Measurements from ENCODE around the gene ETV6.
"Not testable (repeated sequence)": the region's sequence is repeated elsewhere in the genome, so short reads cannot be mapped to it uniquely, and the experiment has no call there.

The ETV6 gene

GRCh38 chr12:11668611-11669010, 19.1 kb downstream of the ETV6 start:
- DNase-seq (ENCODE audit: low read depth), result no peak

DNA sequence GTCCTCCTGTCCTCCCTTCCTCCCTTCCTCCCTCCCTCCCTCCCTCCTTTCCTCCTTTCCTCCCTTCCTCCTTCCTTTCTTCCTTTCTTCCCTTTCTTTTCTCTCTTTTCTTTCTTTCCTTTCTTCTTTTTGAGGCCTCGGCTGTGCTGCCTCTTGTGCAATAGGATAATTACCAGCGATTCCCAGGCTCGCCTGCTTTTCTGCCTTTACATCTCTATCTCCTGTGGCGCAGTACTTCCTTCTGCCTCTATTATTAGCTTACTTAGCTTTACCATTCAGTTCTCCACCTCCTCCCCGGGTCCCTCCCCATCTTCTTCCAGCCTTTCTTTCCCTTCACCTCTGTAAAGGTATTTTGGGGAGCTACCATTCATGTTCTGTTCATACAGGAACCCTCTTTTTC, 19.9 kb downstream of the ETV6 start:
- no peak for DNase-seq (ENCODE audit: low read depth)

GRCh38 chr12:11672256-11673191, 23.1 kb downstream of the ETV6 start:
- DNase-seq (ENCODE audit: low read depth), result no peak

DNA sequence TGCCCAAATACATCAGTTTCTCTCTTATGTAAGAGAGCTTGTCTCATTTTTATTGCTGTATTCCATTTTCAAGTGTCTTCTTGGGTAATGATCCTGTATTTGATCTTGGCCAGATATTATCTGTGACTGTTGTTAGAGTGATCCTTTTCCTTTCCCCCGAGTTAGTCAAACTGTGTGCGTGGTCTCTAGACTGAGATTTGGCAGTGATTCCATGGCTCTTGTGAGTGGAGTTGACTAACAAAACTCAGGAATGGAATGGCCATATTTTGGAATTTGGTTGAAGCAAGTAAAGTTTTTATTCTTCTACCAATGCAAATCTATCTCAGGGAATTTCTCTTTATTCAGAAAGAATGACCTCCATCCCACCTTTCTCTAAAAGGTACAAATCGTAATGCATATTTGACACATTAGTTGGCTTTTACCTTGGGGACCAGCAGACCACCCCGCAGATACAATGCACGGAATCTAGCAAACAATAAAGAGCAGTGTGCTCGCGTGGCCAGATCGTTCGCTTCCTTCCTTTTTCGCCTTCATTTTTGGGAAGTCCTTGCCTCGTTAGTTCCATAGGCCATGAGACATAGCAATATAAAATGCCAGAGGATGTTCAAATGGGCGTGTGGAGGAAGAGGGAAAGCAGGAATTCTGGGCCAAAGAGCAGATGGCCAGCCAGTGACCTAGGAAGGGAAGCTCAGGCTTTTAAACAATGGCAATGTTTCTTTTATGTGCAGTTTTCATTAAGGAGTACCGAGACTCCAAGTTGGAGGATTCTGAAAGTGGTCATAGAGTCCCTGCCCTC, 24.4 kb downstream of the ETV6 start:
- no peak for DNase-seq (ENCODE audit: low read depth)

- no peak for DNase-seq (ENCODE audit: low read depth)
These were observed 25.5 kb downstream of the ETV6 start for GRCh38 chr12:11674894-11675390.

- DNase-seq (ENCODE audit: low read depth), result no peak
These were observed 26.6 kb downstream of the ETV6 start for GRCh38 chr12:11676052-11676451.

DNA sequence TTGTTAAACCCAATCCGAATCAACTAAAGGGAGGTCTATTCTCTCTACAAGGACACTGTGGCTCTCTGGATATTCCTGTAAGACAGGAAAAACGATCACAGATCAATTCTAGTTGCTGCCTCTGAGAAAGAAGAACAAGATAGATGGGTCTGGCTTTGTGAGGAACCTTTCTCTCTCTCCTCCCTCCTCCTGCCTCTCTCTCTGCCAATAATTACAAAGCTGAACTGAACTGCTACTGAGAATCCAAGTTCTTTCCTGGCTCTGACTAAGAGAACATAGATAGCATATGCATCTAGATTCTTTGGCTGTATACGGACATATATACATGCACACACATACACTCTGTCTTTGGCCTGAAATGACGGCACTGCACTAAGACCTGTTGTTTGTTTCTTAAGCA, 27.6 kb downstream of the ETV6 start:
- no peak for DNase-seq (ENCODE audit: low read depth)

DNA sequence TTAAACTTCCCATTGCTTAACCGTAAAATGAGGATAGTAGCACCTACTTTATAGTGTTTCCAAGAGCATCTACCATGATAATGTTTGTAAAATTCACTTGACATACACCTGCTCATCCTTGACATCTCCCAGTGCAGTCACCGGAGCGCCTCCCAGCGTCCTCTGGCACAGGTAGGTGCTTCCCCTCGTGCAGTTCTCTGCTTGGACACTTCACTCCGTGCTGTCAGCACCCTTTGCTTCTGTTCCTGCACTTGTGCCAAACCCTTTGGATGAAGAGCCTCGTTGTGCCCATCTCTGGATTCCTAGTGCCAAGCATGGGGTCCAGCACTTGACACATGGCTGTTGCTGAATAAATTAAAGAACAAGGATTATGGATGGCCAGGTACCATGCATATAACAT, 28.3 kb downstream of the ETV6 start:
- DNase-seq (ENCODE audit: low read depth), result no peak

GRCh38 chr12:11678781-11679180, 29.3 kb downstream of the ETV6 start:
- no peak for DNase-seq (ENCODE audit: low read depth)

GRCh38 chr12:11681207-11681606, 31.7 kb downstream of the ETV6 start:
- DNase-seq (ENCODE audit: low read depth), result no peak

GRCh38 chr12:11681695-11682094, 32.2 kb downstream of the ETV6 start:
- not testable (repeated sequence) for DNase-seq (ENCODE audit: low read depth)

- no peak for DNase-seq (ENCODE audit: low read depth)
These were observed 34.9 kb downstream of the ETV6 start for GRCh38 chr12:11684393-11684792.

GRCh38 chr12:11684811-11685210, 35.3 kb downstream of the ETV6 start:
- DNase-seq (ENCODE audit: low read depth), result no peak

DNA sequence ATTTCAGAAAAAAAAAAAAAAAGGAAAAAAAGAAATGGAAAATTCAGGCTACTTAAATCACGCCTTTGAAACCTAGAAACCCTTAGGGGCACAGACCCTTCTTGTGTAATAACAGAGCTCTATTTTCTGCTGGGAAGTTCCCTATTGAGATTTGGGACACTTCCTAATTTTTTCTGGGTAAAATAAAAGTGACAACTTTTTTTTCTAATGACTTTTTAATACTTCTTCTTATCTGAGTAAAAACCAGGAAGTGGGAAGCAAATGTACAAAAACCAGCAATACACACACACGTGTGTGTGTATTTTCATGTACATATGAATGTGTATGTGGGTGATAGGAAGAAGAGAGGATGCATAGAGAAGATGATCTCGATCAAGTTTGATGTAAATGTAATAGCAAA, 35.8 kb downstream of the ETV6 start:
- no peak for DNase-seq (ENCODE audit: low read depth)

- DNase-seq (ENCODE audit: low read depth), result no peak
These were observed 36.2 kb downstream of the ETV6 start for GRCh38 chr12:11685716-11686115.

DNA sequence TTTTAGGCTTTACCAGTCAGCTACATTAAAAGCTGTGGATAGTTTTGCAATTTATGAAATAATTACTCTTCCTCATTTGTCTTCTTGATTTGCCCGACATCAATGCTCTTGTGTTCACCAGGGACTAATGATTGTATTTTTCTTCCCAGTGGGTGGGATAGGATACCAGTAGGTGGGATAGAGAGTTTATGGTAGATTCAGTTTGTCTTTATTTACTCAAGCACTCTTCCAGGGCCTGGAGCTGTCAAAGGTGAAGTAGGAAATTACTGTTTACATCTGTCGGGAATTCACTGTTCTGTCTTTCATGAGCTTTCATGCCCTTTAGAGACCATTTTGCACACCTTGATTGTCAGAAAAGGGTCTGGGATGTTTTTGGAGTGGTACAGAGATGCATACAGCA, 36.6 kb downstream of the ETV6 start:
- no peak for DNase-seq (ENCODE audit: low read depth)

GRCh38 chr12:11687528-11687927, 38.1 kb downstream of the ETV6 start:
- DNase-seq (ENCODE audit: low read depth), result no peak

DNA sequence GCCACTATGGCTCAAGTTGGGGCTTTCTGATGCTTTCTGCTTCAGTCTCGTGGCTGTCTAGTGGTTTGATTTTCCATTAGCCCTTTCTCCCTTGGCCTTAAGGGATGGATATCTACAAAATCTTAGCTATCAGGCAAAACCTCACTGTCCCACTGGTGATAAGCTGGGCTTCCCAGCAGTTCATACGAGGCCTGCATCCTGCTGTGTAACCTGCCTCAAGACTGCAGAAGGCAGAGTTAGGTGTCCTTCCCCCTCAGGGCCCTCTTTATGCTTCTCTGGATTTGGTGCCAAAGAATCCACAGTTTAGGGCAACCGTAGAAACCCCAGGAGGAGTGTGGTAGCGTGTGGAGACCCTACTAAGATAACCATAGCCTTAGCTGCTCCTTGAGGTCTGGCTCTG, 38.9 kb downstream of the ETV6 start:
- DNase-seq (ENCODE audit: low read depth), result no peak

GRCh38 chr12:11688831-11689230, 39.4 kb downstream of the ETV6 start:
- no peak for DNase-seq (ENCODE audit: low read depth)

- no peak for DNase-seq (ENCODE audit: low read depth)
These were observed 40.2 kb downstream of the ETV6 start for GRCh38 chr12:11689591-11690186.

- DNase-seq (ENCODE audit: low read depth), result no peak
These were observed 43.6 kb downstream of the ETV6 start for GRCh38 chr12:11693067-11693466.

GRCh38 chr12:11693601-11694000, 44.1 kb downstream of the ETV6 start:
- no peak for DNase-seq (ENCODE audit: low read depth)

DNA sequence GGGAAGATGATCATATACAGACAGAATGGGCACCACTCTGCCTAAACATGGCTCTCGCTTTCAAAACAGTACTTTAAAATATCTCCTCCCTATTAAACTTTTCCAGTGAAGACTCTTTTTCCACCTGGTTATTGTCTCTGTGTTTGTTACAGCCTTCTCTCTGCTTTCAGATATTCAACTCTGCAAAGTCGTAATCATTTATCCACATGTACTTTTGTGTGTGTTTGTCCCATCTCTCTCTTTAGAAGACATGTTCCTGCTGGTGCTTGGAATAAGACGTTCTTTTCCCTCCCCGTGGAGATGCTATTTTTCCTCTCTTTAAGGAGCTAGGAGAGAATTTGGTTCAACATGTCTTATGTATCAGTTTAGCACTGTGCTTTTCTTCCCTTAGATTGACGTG, 45.1 kb downstream of the ETV6 start:
- DNase-seq (ENCODE audit: low read depth), result no peak
